NCI-H1436 treated with DMSO at 0.1 percent for 48 hours (cell line): ENCODE measurements around the gene KRTAP10-5.
"Not testable (repeated sequence)": the region's sequence is repeated elsewhere in the genome, so short reads cannot be mapped to it uniquely, and the experiment has no call there.

Source experiments
- DNase-seq: peaks from one replicate; lab custom pipeline; 2025; lab: John Stamatoyannopoulos, UW

The KRTAP10-5 gene

DNA sequence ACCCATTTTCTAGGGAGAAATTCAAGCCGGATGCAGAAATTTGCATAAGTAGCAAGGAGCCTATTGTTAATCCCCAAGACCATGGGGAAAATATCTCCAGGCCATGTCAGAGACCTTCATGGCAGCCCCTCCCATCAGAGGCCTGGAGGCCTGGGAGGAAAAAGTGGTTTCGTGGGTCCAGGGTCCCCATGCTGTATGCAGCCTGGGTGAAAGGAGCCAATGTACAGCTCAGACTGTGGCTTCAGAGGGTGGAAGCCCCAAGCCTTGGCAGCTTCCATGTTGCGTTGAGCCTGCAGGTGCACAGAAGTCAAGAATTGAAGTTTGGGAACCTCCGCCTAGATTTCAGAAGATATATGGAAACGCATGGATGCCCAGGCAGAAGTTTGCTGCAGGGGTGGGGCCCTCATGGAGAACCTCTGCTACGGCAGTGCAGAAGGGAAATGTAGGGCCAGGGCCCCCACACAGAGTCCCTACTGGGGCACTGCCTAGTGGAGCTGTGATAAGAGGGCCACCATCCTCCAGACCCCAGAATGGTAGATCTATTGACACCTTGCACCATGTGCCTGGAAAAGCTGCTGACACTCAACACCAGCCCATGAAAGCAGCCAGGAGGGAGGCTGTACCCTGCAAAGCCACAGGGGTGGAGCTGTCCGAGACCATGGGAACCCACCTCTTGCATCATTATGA, 29.9 kb upstream of the KRTAP10-5 start:
- DNase-seq, result not testable (repeated sequence)

DNA sequence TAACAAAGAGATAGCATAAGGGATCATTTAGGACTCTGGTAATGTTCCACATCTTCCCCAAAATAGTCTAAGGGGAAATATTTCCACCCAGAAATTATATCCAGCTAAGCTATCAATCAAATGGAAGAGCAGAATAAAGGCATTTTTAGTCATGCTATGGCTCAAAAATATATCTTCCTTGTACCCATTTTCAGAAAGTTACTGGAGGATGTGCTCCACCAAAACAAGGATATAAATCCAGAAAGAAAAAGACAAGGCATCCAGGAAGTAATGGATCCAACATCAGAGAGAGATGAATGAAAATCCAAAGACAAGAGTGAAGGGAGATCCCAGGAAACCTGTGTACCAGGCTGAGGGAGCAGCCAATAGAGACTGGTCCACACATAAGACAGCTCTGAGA, 28.8 kb upstream of the KRTAP10-5 start:
- DNase-seq, result no peak

- no peak for DNase-seq
Observed at GRCh38 chr21:44606495-44606894, 26.1 kb upstream of the KRTAP10-5 start.

GRCh38 chr21:44603911-44604310, 23.5 kb upstream of the KRTAP10-5 start:
- no peak for DNase-seq

DNA sequence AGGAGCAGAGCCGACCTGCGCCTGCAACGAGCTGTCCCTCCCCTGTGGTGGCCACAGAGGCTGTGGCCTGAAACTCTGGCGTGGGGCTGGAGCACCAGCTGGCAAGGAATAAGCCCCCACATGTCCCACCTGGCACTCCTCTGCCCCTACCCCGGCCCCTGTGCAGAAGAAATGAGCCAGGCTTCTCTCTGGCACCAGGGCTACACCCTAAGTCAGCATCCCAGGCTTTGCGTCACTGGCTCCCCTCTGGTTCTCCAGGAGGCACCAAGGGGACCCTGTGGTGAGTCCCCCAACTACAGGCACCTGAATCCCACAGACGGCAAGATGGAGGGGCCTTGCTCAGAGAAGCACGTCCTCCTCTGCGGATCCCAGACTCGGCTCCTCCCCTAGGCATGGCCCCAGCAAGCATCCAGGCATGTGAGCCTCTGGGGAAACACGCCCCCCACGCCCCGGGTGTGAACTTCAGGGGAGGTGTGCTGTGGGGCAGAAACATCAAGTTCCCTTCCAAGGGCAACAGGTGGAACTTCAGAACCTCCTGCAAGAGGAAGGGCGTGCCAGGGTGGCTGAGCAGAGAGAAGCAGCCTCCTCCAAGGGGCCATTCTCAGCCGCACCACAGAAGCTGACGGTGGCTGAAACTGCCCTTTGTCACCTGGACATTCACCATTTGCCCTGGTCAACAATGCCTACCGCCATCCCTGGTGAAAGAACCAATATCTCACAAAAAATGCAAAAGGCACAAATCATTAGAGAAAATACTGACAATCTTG, 22.9 kb upstream of the KRTAP10-5 start:
- DNase-seq, result no peak

DNA sequence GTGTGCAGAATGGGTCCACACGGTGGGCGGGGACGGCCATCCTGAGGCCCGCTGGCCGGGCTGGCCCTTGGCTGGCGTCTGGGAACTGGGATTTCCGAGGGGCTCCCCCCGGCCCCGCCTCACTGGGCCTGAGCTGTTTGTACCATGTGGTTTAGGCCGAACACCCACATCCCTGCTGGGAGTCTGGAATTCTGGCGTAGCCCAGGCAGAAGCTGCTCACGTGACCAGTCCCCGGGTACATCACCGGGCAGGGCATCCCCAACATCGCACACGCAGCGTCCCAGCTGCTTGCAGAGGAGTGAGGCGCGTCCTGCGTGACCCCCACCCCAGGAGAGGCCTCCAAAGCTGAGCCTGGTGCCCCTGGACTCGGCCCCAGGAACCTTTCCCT, 22.1 kb upstream of the KRTAP10-5 start:
- DNase-seq, result no peak

DNA sequence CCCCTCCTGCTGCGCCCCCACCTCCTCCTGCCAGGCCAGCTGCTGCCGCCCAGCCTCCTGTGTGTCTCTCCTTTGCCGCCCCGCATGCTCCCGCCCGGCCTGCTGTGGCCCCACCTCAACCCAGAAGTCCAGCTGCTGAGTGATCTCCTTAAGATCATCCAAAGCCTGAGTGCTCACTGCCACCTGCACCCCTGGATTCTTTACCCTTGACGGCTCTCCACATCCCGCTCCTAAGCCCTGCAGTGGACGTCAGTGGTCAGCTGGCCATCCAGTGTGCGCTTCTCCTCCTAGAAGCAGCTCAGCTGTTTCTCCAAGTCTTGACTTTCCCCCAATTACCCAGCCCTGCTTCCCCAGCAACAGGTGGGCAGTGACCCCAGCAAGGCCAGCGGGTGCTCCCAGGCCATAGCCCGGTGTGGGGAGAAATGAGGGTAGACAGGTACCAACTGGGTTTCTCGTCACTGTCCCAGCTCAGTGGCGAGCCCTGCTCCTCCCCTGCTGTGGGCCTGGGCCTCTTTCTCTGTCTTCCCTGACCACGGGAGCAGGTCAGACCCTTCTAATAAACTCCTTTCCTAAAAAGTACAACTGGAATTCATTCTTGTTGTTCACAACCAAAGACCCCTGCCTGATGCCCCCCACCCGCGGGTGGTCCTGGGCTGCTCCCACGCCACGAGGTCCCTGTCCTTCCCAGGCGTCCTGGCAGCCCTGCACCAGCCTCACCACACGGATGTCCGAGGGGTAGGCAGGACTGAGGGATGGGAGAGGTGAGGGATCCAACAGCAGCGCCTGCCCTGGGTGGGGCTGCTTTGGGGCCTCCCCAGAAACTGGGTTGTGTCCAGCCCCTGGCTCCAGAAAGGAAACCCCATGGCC, 21.4 kb upstream of the KRTAP10-5 start:
- DNase-seq, result no peak

DNA sequence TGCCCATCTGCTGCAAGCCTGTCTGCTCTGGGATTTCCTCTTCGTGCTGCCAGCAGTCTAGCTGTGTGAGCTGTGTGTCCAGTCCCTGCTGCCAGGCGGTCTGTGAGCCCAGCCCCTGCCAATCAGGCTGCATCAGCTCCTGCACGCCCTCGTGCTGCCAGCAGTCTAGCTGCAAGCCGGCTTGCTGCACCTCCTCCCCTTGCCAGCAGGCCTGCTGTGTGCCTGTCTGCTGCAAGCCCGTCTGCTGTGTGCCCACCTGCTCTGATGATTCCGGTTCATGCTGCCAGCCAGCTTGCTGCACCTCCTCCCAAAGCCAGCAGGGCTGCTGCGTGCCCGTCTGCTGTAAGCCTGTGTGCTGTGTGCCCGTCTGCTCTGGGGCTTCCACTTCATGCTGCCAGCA, 20.7 kb upstream of the KRTAP10-5 start:
- not testable (repeated sequence) for DNase-seq

DNA sequence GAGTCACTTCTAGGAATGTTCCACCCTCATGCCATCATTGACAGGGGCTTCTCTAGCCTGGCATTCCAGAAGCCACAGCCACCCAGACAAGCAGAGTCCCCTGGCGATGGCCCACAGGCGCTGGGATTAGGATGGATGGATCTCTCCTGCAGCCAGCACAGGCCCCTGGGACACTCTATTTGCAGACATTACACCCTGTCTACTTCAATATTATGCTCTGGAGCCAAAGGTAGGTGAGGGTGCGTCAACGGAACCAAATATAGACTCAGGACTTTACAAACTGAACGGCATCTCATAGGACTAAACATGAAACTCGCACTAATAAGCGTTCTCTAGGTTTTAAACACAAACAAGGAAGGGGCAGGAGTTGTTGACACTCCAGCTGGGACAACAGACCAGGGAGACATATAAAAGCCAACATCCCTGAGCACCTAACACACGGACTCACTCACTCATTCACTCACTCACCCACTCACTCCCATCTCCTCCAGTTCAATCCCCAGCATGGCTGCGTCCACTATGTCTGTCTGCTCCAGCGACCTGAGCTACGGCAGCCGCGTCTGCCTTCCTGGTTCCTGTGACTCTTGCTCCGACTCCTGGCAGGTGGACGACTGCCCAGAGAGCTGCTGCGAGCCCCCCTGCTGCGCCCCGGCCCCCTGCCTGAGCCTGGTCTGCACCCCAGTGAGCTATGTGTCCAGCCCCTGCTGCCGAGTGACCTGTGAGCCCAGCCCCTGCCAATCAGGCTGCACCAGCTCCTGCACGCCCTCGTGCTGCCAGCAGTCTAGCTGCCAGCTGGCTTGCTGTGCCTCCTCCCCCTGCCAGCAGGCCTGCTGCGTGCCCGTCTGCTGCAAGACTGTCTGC, 19.9 kb upstream of the KRTAP10-5 start, which contains the start of gene KRTAP10-7:
Gene KRTAP10-7 (plus strand): TSS at position 480 of the 861 bp plus-strand sequence. CDS start 25 bp downstream, at position 505.
- DNase-seq, result not testable (repeated sequence)

DNA sequence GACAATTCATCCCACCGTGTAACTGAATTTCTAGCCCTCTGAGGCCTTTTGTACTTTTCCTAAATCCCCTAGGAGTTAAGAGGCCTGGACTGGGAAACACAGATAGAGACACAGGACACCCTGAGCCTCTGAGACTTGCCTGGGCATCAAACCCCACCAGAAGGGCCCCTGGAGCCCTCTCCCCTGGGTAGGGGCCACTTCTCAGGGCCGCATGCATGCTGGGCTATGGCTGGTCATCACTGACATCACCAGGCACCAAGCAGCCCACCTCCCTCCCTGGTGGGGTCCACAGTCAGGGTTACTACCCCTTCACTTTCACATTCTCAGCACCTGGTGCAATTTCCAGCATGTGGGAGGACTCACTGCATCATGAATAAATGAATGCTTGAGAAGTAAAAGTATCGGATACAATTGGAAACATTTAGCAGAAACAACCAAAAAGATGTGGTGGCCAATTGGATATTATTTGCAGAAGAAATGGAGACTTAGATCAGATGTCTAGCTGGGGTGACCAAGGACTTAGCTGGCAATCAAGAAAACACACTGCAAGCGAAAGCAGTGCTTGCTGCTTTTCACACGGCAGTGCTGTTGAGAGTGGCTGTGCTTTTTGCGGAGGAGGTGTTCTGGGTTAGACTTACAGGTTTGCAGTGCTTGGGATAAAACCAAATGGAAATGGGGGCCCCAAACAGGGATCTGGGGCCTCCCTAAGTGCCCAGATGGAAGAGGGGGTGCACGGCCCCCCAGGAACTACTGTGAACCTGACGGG, 19.0 kb upstream of the KRTAP10-5 start:
- no peak for DNase-seq

DNA sequence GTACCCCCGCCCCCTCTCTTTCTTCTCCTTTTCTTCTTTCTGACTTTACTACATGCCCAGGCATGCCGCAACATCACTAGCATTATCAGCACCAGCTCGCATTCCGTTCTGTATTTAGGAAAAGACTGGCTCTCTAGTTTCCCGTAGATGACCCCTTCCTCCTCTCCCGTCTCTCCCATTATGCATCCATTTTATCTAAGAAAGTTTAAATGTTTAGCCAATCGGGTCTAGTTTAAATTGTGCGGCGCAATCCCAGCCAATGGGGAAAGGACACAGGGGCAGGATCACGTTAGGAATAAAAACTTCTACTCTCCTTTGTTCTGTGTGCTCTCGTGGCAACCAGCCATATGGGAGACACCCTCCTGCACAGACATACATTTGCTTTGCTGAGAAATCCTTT, 17.7 kb upstream of the KRTAP10-5 start:
- no peak for DNase-seq

DNA sequence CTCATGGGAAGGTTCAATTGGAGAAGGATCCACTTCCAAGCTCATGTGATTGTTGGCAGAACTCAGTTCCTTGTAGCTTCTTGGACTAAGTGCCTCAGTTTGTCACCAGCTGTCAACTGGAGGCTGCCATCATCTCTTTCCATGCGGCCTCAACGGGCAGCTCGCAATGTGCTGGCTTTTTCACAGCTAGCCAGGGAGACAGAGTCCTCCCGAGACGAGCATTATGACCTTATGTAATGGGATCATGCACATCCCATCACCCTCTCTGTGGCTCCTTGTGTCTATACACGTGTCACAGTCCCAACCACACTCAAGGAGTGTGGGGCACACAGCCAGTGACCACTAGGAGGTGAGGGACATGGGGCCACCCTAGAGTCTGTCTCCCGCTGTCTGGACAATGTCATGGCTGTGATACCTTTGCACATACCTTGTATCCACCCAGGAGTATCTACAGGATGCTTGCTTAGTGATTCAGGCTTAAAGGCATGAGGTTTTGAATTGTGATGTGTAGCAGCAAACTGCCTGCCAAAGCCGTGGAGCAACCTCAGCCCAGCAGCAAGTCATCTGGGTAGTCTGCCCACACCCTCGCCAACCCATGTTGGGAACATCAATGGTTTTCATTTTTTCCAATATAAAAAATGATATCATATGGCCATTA, 15.8 kb upstream of the KRTAP10-5 start:
- no peak for DNase-seq

DNA sequence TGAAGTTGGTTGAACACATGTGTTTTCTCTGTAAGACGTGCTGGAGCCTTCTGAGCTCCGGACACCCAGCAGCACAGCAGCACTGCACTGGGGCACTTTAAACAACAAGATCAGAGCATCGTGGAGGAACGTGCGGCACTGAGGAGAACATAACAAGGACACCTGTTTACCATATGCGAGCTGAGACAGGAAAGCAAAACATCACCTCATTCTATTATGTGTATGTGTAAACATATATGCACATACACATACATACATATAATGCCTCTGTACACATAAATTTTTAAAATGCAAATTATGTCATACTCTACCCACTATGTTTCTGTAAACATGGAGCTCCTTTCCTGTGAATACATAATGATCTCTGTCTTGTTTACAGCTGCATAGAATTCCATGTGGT, 15.1 kb upstream of the KRTAP10-5 start:
- no peak for DNase-seq

DNA sequence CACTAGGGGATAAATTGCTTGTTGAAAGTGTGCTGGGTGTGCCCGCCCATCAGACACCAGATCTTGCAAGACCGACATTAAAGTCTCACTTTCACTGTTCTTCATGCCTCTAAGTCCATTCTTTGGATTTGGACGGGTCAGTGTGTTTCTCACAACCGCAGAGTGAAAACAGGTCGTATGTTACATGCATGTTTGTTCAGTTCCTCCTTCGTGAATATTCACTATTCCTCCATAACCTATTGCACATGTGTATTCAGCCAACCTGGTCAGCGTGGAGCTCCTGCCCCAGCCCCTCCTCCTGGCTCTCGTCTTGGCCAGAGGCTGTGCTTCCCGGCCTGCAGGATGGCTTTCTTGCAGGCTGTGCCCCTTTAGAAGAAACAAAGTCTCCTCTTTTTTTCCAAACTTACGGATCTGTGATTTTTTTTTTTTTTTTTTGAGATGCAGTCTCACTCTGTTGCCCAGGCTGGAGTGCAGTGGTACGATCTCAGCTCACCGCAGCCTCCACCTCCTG, 14.1 kb upstream of the KRTAP10-5 start:
- no peak for DNase-seq

- no peak for DNase-seq
Observed at GRCh38 chr21:44593598-44594405, 13.4 kb upstream of the KRTAP10-5 start.

DNA sequence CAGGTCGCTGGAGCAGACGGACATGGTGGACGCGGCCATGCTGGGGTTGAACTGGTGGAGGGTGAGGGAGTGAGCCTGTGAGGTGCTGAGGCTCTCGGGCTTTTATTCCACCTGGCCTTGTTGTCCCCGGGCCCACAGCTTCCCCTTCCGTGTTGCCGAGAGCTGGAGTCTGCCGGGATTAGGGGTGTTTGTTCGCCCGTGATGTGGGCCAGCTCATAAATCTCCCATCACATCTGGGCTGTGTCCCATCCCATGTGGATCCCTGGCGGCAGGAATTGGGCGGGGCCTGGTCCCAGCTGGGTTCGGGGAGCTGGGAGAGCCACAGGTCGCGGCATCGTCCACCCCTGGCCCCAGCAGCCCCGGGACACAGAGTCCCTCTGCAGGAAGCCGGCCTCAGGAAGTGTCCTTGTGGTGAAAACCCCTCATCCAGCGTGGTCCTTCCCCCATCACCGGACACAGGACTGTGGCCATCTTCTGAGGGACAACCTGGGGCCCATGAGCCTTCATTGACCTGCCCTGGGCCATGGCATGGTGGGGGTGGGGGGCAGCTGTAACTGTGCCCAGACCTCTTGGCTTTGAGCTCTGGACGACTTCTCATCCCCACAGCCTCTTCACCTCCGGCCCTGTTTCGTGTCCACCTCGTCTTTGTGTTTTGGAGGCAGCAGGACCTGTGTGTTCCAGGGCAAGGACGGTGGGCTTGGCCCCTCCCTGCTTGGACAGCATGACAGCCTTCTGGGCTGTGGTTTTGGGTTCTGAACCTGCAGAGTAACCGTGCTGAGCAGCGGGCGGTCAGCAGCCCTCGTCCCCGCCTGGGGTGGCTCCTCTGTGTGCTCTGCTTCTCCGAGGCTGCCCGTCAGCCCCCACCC, 12.3 kb upstream of the KRTAP10-5 start, which contains the start of gene KRTAP10-6:
Gene KRTAP10-6 (minus strand): TSS at position 60 of the 866 bp plus-strand sequence. CDS start 21 bp downstream, at position 39.
- no peak for DNase-seq

- not testable (repeated sequence) for DNase-seq
Observed at GRCh38 chr21:44591801-44592130, 11.4 kb upstream of the KRTAP10-5 start.
